GM12892 (cell line): ENCODE results near the gene FOXL3.

Experiments used
- POLR2A ChIP-seq: IDR thresholded peaks from 2 replicates; pipeline ENCODE4 v1.6.1; 2011; ENCODE audit warnings: low read depth, low read length, control low read depth
- POLR2AphosphoS5 ChIP-seq: IDR thresholded peaks from 2 replicates; pipeline ENCODE4 v1.6.1; 2011; ENCODE audit warnings: low read depth, low read length, control low read depth

DNA sequence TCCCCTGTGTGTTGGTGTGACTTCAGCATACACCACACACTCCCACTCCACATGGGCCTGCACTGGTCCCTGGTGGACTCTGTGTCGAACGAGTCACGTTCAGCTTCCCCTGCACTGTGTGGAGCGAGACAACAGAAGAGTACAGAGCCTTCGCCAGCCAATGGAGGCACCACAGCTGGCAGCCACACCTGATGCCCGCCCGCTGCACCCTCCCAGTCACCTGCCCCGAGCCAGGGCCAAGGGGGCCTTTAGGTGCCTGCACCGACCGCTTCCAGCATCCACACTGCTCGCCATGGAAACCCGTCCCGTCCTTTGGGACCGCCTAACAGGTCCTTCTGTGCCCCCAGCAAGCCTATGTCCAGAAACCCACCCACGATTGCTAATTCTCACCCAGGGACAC, 9.2 kb downstream of the FOXL3 start:
- TF ChIP-seq POLR2A (no peak), POLR2AphosphoS5 (no peak)
